H1 (cell line): ENCODE data around the gene CFAP53. TPM values are rescaled to one million over a fixed set of nuclear protein-coding genes. Genes with fewer than 3 reads are reported as not detected.

Source experiments
- polyA plus RNA-seq, 7 experiments: library from polyadenylated mRNA; depleted of rRNA in 3 of 7; stranded (reverse) in 5 of 7; unstranded in 2 of 7; fragments of >200 nt in 5 of 7; fragments of 200-250 nt in 2 of 7; gene quantifications; 1 replicate in 5 of 7; 2 replicates in 1 of 7; 4 replicates in 1 of 7; pipeline versions ENCODE4 v1.2.1 to v1.2.3, GENCODE V29; 2011 to 2013; ENCODE audit warnings: missing spikeins in 2 of 7, mixed read lengths in 2 of 7
- small RNA-seq: library from polyadenylated mRNA; stranded (forward); fragments of <200 nt; extraction: miRNeasy Mini kit (QIAGEN cat#:217004); gene quantifications from one replicate; pipeline ENCODE3, GENCODE V24; 2013; ENCODE audit not compliant: insufficient read depth
- total RNA-seq: library from RNA; stranded (reverse); fragmentation: NEBNext Ultra II Directional; extraction: Animal tissue kit (Norgen Biotek cat#: 25700); gene quantifications from 2 replicates; pipeline ENCODE4 v1.2.1, GENCODE V29; 2021

CFAP53 gene
- total and polyA plus RNA-seq, 2 of the 8 experiments (the other 6 are each of a cell fraction or from before 2014, with no cell fraction given), result 0.08 to 0.30 TPM

Small RNAs within 50 kb of the gene (small RNA-seq; reads per million reads assigned to genes)
- gene RN7SL310P, result not detected

Other genes with a start within 250 kb of the CFAP53 start
- 6.4 and 6.9 TPM in 2 replicates for gene MYO5B, start 71.3 kb downstream of the CFAP53 start, total RNA-seq
- 5.1 and 7.7 TPM in 2 replicates for gene MYO5B, start 71.3 kb downstream of the CFAP53 start, polyA plus RNA-seq (2011; rRNA removed)
- gene MBD1, start 15.0 kb upstream of the CFAP53 start, total RNA-seq, result 39.5 and 41.6 TPM in 2 replicates
- 32.2 and 59.2 TPM in 2 replicates for gene MBD1, start 15.0 kb upstream of the CFAP53 start, polyA plus RNA-seq (2011; rRNA removed)
- gene CXXC1, start 21.2 kb upstream of the CFAP53 start, total RNA-seq, result 73.3 and 80.9 TPM in 2 replicates
- 136 and 208 TPM in 2 replicates for gene CXXC1, start 21.2 kb upstream of the CFAP53 start, polyA plus RNA-seq (2011; rRNA removed)
- gene SKA1, start 108.6 kb upstream of the CFAP53 start, total RNA-seq, result 18.9 and 22.9 TPM in 2 replicates
- gene SKA1, start 108.6 kb upstream of the CFAP53 start, polyA plus RNA-seq (2011; rRNA removed), result 8.6 and 9.2 TPM in 2 replicates